ENCODE measurements around the gene AMACR.
"Not testable (repeated sequence)": the region's sequence is repeated elsewhere in the genome, so short reads cannot be mapped to it uniquely, and the experiment has no call there.

The AMACR gene

GRCh38 chr5:34037726-34038125 is 29.9 kb upstream of the AMACR start:
- DNase-seq (ENCODE audit: low spot score), result no peak

- DNase-seq (ENCODE audit: low spot score), result no peak
Measured at GRCh38 chr5:34035756-34036155, 27.9 kb upstream of the AMACR start.

- DNase-seq (ENCODE audit: low spot score), result no peak
Measured at GRCh38 chr5:34034534-34035327, 26.9 kb upstream of the AMACR start.

- DNase-seq (ENCODE audit: low spot score), result no peak
Measured at GRCh38 chr5:34031966-34032365, 24.1 kb upstream of the AMACR start.

GRCh38 chr5:34031117-34031516 is 23.3 kb upstream of the AMACR start:
- DNase-seq (ENCODE audit: low spot score), result no peak

GRCh38 chr5:34030585-34030984 is 22.7 kb upstream of the AMACR start:
- not testable (repeated sequence) for DNase-seq (ENCODE audit: low spot score)

- DNase-seq (ENCODE audit: low spot score), result peak; percentile 16
Measured at GRCh38 chr5:34030048-34030447, 22.2 kb upstream of the AMACR start.

GRCh38 chr5:34028349-34028748 is 20.5 kb upstream of the AMACR start:
- DNase-seq (ENCODE audit: low spot score), result no peak

GRCh38 chr5:34026089-34026761 is 18.4 kb upstream of the AMACR start:
- DNase-seq (ENCODE audit: low spot score), result no peak

GRCh38 chr5:34022121-34022705 is 14.4 kb upstream of the AMACR start:
- DNase-seq (ENCODE audit: low spot score), result peak; percentile 46

GRCh38 chr5:34021334-34021733 is 13.5 kb upstream of the AMACR start:
- DNase-seq (ENCODE audit: low spot score), result no peak

GRCh38 chr5:34020726-34021125 is 12.9 kb upstream of the AMACR start:
- DNase-seq (ENCODE audit: low spot score), result no peak

GRCh38 chr5:34017254-34017653 is 9.4 kb upstream of the AMACR start:
- no peak for DNase-seq (ENCODE audit: low spot score)

- no peak for DNase-seq (ENCODE audit: low spot score)
Measured at GRCh38 chr5:34016750-34017149, 8.9 kb upstream of the AMACR start.

GRCh38 chr5:34016222-34016621 is 8.4 kb upstream of the AMACR start:
- DNase-seq (ENCODE audit: low spot score), result no peak

- no peak for DNase-seq (ENCODE audit: low spot score)
Measured at GRCh38 chr5:34015120-34015822, 7.4 kb upstream of the AMACR start.

GRCh38 chr5:34014626-34015025 is 6.8 kb upstream of the AMACR start:
- DNase-seq (ENCODE audit: low spot score), result no peak

- no peak for DNase-seq (ENCODE audit: low spot score)
Measured at GRCh38 chr5:34013547-34013946, 5.7 kb upstream of the AMACR start.

GRCh38 chr5:34012791-34013190 is 4.9 kb upstream of the AMACR start:
- no peak for DNase-seq (ENCODE audit: low spot score)

- no peak for DNase-seq (ENCODE audit: low spot score)
Measured at GRCh38 chr5:34011536-34011935, 3.7 kb upstream of the AMACR start.

GRCh38 chr5:34010146-34010545 is 2.3 kb upstream of the AMACR start:
- not testable (repeated sequence) for DNase-seq (ENCODE audit: low spot score)

GRCh38 chr5:34009610-34010009 is 1.8 kb upstream of the AMACR start:
- no peak for DNase-seq (ENCODE audit: low spot score)

GRCh38 chr5:34008802-34009201 is 952 bp upstream of the AMACR start:
- peak; percentile 13 for DNase-seq (ENCODE audit: low spot score)
